Nephron (organoid): ENCODE data around the gene AP4B1.

Experiments
- H3K27ac Mint-ChIP-seq, 3 experiments: 2 replicates each; pipeline ENCODE4 v1.8.0; 2020; ENCODE audit warnings: mixed read lengths in 3 of 3, mild to moderate bottlenecking in 2 of 3, moderate library complexity in 1 of 3
- H3K27me3 Mint-ChIP-seq: 2 replicates; pipeline ENCODE4 v1.8.0; 2021; ENCODE audit warnings: low read depth, mild to moderate bottlenecking, moderate library complexity, mixed read lengths
- H3K36me3 Mint-ChIP-seq: 2 replicates; pipeline ENCODE4 v1.8.0; 2020; ENCODE audit warnings: low read depth, mixed read lengths
- H3K4me1 Mint-ChIP-seq: 2 replicates; pipeline ENCODE4 v1.8.0; 2020; ENCODE audit warnings: mixed read lengths
- H3K4me3 Mint-ChIP-seq, 3 experiments: 2 replicates each; pipeline ENCODE4 v1.8.0; 2020; ENCODE audit warnings: mild to moderate bottlenecking in 3 of 3, mixed read lengths in 3 of 3, moderate library complexity in 2 of 3
- H3K9me3 Mint-ChIP-seq: 2 replicates; pipeline ENCODE4 v1.8.0; 2020; ENCODE audit warnings: mixed read lengths
- TF ChIP-seq, protein P1 (sequence below), 3 experiments: fragments of 200-600 bp; sonication (generic); IDR thresholded peaks; one replicate each; pipeline ENCODE4 v1.5.0; 2021; ENCODE audit warnings: antibody characterized with exemption in 3 of 3; ENCODE audit not compliant: unreplicated experiment in 3 of 3

Gene AP4B1

DNA sequence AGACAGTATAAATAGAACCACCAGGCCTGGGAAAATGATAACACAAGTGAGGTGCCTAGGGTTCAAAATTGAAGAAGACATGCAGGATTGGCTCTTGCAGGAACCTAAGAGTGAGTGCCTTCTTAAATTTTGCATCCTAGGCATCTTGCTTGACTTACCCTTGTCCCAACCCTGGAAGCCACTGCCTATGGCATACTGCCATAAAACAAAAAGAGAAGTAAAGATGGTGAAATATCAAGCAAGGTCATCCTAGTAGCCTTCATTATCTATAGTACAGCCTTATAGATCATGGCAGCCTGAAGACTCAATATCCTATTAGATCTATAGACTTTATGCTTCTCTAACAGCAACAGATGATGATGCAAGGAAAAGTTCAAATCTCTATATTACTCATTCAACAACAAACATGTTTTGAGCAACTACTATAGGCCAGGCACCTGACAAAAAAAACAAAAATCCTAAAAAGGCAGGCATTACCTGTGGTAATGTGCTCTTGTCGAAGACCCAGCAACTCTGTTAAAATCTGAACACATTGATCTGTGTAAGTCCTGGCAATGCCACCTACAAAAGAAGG, 6.3 kb downstream of the AP4B1 start:
- H3K27ac Mint-ChIP-seq, result no peak overlapping the region
- peaks cover 3% of the 10 kb centered on the region for H3K4me1 Mint-ChIP-seq
- no peaks in the 10 kb centered on the region for H3K9me3 Mint-ChIP-seq
- H3K36me3 Mint-ChIP-seq, result peaks cover 50% of the 10 kb centered on the region
- H3K4me3 Mint-ChIP-seq, result no peak overlapping the region
- H3K27me3 Mint-ChIP-seq, result no peaks in the 10 kb centered on the region
- TF ChIP-seq, protein P1, sequence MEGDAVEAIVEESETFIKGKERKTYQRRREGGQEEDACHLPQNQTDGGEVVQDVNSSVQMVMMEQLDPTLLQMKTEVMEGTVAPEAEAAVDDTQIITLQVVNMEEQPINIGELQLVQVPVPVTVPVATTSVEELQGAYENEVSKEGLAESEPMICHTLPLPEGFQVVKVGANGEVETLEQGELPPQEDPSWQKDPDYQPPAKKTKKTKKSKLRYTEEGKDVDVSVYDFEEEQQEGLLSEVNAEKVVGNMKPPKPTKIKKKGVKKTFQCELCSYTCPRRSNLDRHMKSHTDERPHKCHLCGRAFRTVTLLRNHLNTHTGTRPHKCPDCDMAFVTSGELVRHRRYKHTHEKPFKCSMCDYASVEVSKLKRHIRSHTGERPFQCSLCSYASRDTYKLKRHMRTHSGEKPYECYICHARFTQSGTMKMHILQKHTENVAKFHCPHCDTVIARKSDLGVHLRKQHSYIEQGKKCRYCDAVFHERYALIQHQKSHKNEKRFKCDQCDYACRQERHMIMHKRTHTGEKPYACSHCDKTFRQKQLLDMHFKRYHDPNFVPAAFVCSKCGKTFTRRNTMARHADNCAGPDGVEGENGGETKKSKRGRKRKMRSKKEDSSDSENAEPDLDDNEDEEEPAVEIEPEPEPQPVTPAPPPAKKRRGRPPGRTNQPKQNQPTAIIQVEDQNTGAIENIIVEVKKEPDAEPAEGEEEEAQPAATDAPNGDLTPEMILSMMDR (IDR thresholded peaks at IDR 0.05; ENCODE audit: unreplicated experiment in 3 of 3), result no peak

DNA sequence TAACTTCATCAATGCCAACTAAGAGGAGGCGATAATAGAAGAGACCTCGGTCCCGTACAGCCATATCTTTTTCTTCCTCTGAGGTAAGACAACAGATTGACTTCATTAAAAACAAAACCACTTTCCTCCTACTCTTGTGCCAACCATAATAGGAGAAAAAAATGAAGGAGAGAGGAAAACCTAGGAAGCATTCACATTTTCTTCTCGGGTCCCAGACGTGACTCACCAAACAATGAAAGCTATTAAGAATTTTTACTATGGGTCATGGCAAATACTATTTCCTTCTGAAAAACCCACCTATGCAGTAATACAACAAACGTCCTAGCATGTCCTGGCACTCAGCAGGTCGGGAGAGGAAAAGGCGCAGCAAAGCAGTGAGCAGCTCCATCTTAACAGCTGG, 8.6 kb downstream of the AP4B1 start:
- TF ChIP-seq, protein P1 (IDR thresholded peaks at IDR 0.05; ENCODE audit: unreplicated experiment in 3 of 3), result no peak
- Mint-ChIP-seq H3K9me3 (no peaks in the 10 kb centered on the region), H3K4me3 (no peak overlapping the region), H3K4me1 (no peaks in the 10 kb centered on the region), H3K27me3 (no peaks in the 10 kb centered on the region), H3K36me3 (peaks cover 47% of the 10 kb centered on the region), H3K27ac (no peak overlapping the region)

DNA sequence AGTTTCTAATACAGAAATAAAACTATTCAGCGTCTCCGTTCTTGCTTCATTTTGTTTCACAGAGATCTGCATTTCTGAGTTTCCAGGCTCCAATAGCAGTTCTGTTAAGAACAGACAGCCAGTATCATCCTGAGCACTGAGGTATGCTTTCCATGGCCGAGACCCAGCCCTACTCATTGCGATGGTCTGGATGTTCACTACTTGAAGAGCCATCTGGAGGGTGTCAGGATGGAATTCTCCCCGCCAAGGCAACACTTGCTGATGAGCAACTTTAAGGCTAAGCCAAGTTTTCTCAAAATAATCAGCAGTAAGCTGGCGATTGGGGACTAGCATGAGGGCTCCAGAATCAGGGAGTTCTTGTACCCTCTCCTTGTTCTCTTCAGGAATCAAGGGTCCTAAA, 9.5 kb downstream of the AP4B1 start:
- H3K36me3 Mint-ChIP-seq, result peaks cover 42% of the 10 kb centered on the region
- no peak overlapping the region for H3K4me3 Mint-ChIP-seq
- no peak overlapping the region for H3K27ac Mint-ChIP-seq
- TF ChIP-seq, protein P1 (IDR thresholded peaks at IDR 0.05; ENCODE audit: unreplicated experiment in 3 of 3), result no peak
- no peaks in the 10 kb centered on the region for H3K9me3 Mint-ChIP-seq
- H3K27me3 Mint-ChIP-seq, result no peaks in the 10 kb centered on the region
- H3K4me1 Mint-ChIP-seq, result no peaks in the 10 kb centered on the region

DNA sequence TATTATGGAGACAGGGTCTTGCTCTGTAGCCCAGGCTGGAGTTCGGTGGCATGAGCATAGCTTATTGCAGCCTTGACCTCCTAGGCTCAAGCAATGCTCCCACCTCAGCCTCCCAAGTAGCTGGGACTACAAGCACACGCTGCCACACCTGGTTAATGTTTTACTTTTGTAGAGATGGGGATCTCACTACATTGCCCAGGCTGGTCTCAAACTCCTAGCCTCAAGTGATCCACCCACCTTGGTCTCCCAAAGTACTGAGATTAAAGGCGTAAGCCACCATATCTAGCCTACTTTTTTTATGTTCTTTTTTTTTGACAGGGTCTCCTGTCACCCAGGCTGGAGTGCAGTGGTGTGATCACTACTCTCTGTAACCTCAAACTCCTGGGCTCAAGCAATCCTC, 11.3 kb downstream of the AP4B1 start:
- TF ChIP-seq, protein P1 (IDR thresholded peaks at IDR 0.05; ENCODE audit: unreplicated experiment in 3 of 3), result no peak
- no peaks in the 10 kb centered on the region for H3K4me1 Mint-ChIP-seq
- H3K27ac Mint-ChIP-seq, result no peak overlapping the region
- no peaks in the 10 kb centered on the region for H3K9me3 Mint-ChIP-seq
- H3K4me3 Mint-ChIP-seq, result no peak overlapping the region
- H3K36me3 Mint-ChIP-seq, result peaks cover 26% of the 10 kb centered on the region
- H3K27me3 Mint-ChIP-seq, result no peaks in the 10 kb centered on the region

DNA sequence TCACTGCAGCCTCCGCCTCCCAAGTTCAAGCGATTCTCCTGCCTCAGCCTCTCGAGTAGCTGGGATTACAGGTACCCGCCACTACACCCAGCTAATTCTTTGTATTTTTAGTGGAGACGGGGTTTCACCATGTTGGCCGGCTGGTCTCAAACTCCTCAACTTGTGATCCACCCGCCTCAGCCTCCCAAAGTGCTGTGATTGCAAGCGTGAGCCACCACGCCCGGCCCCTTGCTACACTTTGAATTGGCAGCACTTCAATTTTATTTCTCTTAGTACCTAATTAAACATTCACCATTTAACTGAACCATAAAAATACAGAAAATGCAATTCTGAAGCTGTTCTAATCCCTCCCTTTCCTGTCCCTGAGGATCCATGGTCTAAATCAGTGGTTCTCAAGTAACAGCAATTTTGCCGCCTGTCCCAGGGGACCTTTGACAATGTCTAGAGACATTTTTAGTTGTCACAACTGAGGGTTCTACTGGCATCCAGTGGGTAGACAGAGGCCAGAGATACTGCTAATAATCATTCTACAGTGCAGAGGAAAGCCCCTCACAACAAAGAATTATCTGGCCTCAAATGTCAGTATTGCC, 12.9 kb downstream of the AP4B1 start:
- TF ChIP-seq, protein P1 (IDR thresholded peaks at IDR 0.05; ENCODE audit: unreplicated experiment in 3 of 3), result no peak
- Mint-ChIP-seq H3K4me1 (no peaks in the 10 kb centered on the region), H3K4me3 (no peak overlapping the region), H3K27ac (no peak overlapping the region), H3K27me3 (no peaks in the 10 kb centered on the region), H3K9me3 (no peaks in the 10 kb centered on the region), H3K36me3 (peaks cover 16% of the 10 kb centered on the region)

DNA sequence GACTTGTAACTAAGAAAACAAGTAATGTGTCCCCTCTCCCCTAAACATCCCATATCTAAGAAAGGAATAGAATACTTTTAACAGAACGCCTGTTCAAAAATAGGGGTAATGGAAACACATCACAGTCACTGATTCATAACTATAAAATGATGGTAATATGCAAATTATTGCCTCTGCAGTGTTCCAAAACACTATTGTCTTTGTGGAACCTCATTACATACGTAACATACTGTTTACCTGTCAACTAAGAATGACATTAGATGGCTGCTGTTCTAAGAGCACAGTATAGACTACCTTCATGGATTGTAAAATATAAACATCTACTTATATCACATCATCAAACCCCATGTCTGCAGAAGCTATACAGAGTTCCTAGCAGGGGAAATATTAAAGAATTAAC, 13.8 kb downstream of the AP4B1 start:
- H3K9me3 Mint-ChIP-seq, result no peaks in the 10 kb centered on the region
- H3K27ac Mint-ChIP-seq, result no peak overlapping the region
- no peak overlapping the region for H3K4me3 Mint-ChIP-seq
- H3K27me3 Mint-ChIP-seq, result no peaks in the 10 kb centered on the region
- H3K36me3 Mint-ChIP-seq, result peaks cover 7% of the 10 kb centered on the region
- H3K4me1 Mint-ChIP-seq, result no peaks in the 10 kb centered on the region
- TF ChIP-seq, protein P1 (IDR thresholded peaks at IDR 0.05; ENCODE audit: unreplicated experiment in 3 of 3), result no peak
